Osteoblast (primary cell): ENCODE measurements around the gene CEP112. TPM values are rescaled to one million over a fixed set of nuclear protein-coding genes. Genes with fewer than 3 reads are reported as not detected.

Source experiments
- DNase-seq: peaks from one replicate; pipeline ENCODE4 v3.0.0; 2011; ENCODE audit warnings: low spot score, mixed read lengths; ENCODE audit not compliant: insufficient read length; ENCODE audit errors: missing footprints
- H2AFZ ChIP-seq: 2 replicates; pipeline ENCODE4 v1.6.0; 2011; ENCODE audit warnings: mild to moderate bottlenecking, low read length
- H3K27ac ChIP-seq: 2 replicates; pipeline ENCODE4 v1.5.1; 2011; ENCODE audit warnings: mild to moderate bottlenecking, low read depth, low read length, moderate library complexity
- H3K27me3 ChIP-seq: 2 replicates; pipeline ENCODE4 v1.6.0; 2012; ENCODE audit warnings: mild to moderate bottlenecking, control low read depth, inconsistent platforms, low read length, moderate library complexity; ENCODE audit not compliant: insufficient read depth
- H3K36me3 ChIP-seq: 2 replicates; pipeline ENCODE4 v1.5.1; 2011; ENCODE audit warnings: mild to moderate bottlenecking, low read length, control low read depth, moderate library complexity; ENCODE audit not compliant: insufficient read depth
- H3K4me1 ChIP-seq: 2 replicates; pipeline ENCODE4 v1.5.1; 2011; ENCODE audit warnings: mild to moderate bottlenecking, low read length, control low read depth, moderate library complexity; ENCODE audit not compliant: insufficient read depth
- H3K4me2 ChIP-seq: 2 replicates; pipeline ENCODE4 v1.6.0; 2011; ENCODE audit warnings: mild to moderate bottlenecking, low read length; ENCODE audit not compliant: insufficient read depth
- H3K4me3 ChIP-seq: fragments of 200-600 bp; sonication (generic); 3 replicates; pipeline ENCODE4 v1.5.1; 2012; ENCODE audit warnings: mild to moderate bottlenecking, low read length, inconsistent platforms; ENCODE audit not compliant: insufficient read depth
- H3K79me2 ChIP-seq: 2 replicates; pipeline ENCODE4 v1.6.0; 2012; ENCODE audit warnings: mild to moderate bottlenecking, low read length, control low read depth, inconsistent platforms; ENCODE audit not compliant: insufficient read depth
- H3K9me3 ChIP-seq: 2 replicates; pipeline ENCODE4 v1.5.1; 2011; ENCODE audit warnings: low read depth, low read length, control low read depth
- H4K20me1 ChIP-seq: 2 replicates; pipeline ENCODE4 v1.6.0; 2012; ENCODE audit warnings: mild to moderate bottlenecking, low read length, control low read depth; ENCODE audit not compliant: insufficient read depth
- CTCF ChIP-seq: IDR thresholded peaks from 2 replicates; pipeline ENCODE4 v1.5.1; 2011; ENCODE audit warnings: mild to moderate bottlenecking, low read depth, low read length, moderate library complexity; ENCODE audit errors: extremely low read depth
- total RNA-seq: library from RNA; depleted of rRNA; stranded (reverse); fragments of >200 nt; gene quantifications from 2 replicates; pipeline ENCODE4 v1.2.3, GENCODE V29; 2012

The CEP112 gene
- total RNA-seq, 1 donor, result 8.3 TPM

DNA sequence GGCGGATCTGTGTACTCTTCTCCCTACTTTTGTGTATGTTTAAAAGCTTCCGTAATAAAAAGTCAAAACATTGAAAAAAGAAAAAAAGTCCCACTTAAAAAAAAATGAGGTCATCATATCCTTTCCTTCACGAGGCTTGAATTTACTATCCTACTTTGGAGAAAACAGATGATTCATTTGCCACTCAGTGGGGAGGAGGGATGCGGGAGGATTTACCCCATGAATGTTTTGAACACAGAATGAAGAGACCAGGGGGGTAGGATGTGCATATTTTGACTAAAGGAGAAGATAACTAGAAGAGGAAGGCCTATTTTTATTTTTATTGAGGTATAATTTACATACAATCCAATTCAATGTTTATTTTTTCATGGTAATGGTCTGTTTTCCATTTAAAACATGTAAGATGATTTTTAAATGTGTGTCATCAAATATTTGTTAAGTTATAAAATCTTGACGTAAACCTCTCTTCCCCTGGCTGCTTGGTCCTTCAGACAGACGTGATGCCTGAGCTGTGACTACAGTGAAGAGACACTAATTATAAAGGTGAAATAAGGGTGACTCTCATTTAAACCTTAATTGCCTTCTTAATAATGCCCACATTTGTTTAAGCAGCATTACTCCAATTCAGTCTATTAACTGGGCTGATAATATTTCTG is 495.1 kb downstream of the CEP112 start:
- Histone ChIP-seq H3K4me3 (no peak overlapping the region), H3K9me3 (no peaks in the 10 kb centered on the region), H4K20me1 (no peaks in the 10 kb centered on the region), H3K4me1 (peaks cover 27% of the 10 kb centered on the region), H3K27me3 (no peaks in the 10 kb centered on the region), H3K79me2 (no peaks in the 10 kb centered on the region), H3K27ac (peak overlapping the region; percentile 49), H3K36me3 (no peaks in the 10 kb centered on the region), H3K4me2 (peak overlapping the region; percentile 13), H2AFZ (no peak overlapping the region)
- TF ChIP-seq CTCF, result no peak
- DNase-seq, result peak; percentile 75

DNA sequence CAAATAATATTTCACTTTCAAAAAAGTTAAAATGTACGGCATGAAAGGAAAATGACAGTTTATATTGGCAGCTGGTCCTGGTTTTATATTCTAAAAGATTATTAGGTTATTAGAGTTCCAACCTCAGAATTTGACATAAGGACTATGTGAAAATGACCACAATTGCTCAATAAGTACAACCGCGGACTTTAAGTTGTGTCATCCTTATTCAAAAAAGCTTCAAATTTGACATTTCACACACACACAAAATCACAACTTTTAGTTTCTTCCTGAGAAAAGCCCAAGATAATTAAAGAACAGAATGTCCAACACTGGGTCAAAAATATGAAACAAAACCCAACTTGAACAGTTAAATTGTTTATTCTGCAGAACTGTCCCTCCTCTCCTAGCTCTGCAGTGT is 497.3 kb downstream of the CEP112 start:
- no peaks in the 10 kb centered on the region for H4K20me1 ChIP-seq
- no peaks in the 10 kb centered on the region for H3K79me2 ChIP-seq
- DNase-seq, result no peak

DNA sequence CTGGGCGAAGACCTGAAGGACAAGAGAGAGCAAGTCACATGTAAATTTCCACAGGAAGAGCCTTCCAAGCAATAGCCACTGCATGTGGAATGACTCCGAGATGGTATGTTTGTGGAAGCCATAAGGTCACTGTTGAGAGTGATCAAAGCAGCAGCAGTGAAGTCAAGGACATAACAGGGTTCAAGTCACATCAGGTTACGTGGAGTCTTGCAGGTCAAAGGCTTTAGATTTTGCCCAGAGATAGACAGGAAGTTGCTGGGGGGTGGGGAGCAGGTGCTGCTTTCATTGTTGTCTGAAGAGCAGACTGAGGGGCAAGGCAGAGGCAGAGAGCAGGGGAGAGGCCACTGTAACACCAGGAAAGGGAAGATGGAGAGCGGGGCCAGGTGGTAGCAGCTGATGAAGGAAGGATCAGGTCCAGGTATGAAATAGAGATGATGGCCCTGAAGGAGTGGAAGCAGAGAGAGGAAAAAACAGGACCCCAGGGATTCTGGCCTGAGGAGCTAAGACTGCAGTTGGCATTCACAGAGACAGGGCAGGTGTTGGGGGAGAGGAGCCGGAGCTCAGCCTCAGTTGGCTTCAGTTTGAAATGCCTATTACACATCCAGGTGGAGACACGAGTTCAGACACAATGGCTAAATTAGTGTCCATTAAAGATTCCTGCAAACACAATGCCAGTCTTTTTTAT is 501.2 kb downstream of the CEP112 start:
- Histone ChIP-seq H3K79me2 (no peaks in the 10 kb centered on the region), H3K4me2 (no peak overlapping the region), H3K36me3 (no peaks in the 10 kb centered on the region), H4K20me1 (no peaks in the 10 kb centered on the region), H3K27ac (no peak overlapping the region), H2AFZ (no peak overlapping the region), H3K4me3 (no peak overlapping the region), H3K4me1 (no peaks in the 10 kb centered on the region), H3K9me3 (no peaks in the 10 kb centered on the region), H3K27me3 (no peaks in the 10 kb centered on the region)
- TF ChIP-seq CTCF, result no peak
- no peak for DNase-seq

More for the DNA sequence above, 497.3 kb downstream of the CEP112 start:
- no peaks in the 10 kb centered on the region for H3K36me3 ChIP-seq
- no peak overlapping the region for H3K27ac ChIP-seq
- no peak overlapping the region for H2AFZ ChIP-seq
- no peaks in the 10 kb centered on the region for H3K27me3 ChIP-seq
- no peaks in the 10 kb centered on the region for H3K9me3 ChIP-seq
- H3K4me2 ChIP-seq, result no peak overlapping the region
- peaks cover 27% of the 10 kb centered on the region for H3K4me1 ChIP-seq
- TF ChIP-seq CTCF, result no peak
- H3K4me3 ChIP-seq, result no peak overlapping the region

GRCh38 chr17:65688307-65688706 is 503.6 kb downstream of the CEP112 start:
- Histone ChIP-seq H2AFZ (no peak overlapping the region), H3K4me2 (no peak overlapping the region), H3K36me3 (no peaks in the 10 kb centered on the region), H3K4me3 (no peak overlapping the region), H4K20me1 (no peaks in the 10 kb centered on the region), H3K4me1 (no peaks in the 10 kb centered on the region), H3K27me3 (no peaks in the 10 kb centered on the region), H3K9me3 (no peaks in the 10 kb centered on the region), H3K79me2 (no peaks in the 10 kb centered on the region), H3K27ac (no peak overlapping the region)
- no peak for DNase-seq
- no peak for TF ChIP-seq CTCF
